IMR-90 (cell line): ENCODE measurements around the gene TRAPPC3L. TPM values are rescaled to one million over a fixed set of nuclear protein-coding genes. Genes with fewer than 3 reads are reported as not detected.

Experiments
- ATAC-seq: fragments of 200-7000 bp; cut with Tn5 transposase; 2 replicates; pipeline ENCODE4 v1.9.1; 2020; ENCODE audit warnings: low read depth, mild to moderate bottlenecking, moderate library complexity
- BruUV-seq: library from RNA; stranded (reverse); fragments of 400-500 nt; replicated peaks from 2 replicates; lab custom pipeline; 2021; lab: Mats Ljungman, UMichigan
- CTCF ChIA-PET: fragments of 300-600 bp; formaldehyde crosslinking; extraction: SDS; loops from one replicate; lab custom pipeline; 2021; ENCODE audit warnings: antibody characterized with exemption; lab: Yijun Ruan, JAX
- POLR2A ChIA-PET: fragments of 300-600 bp; sonication (Branson Sonifier 250); formaldehyde crosslinking; loops from one replicate; lab custom pipeline; 2022; ENCODE audit warnings: antibody characterized with exemption; ENCODE audit not compliant: unreplicated experiment; lab: Charles Lee
- DNase-seq: peaks from one replicate; pipeline ENCODE4 v3.0.0; 2013
- H2AFZ ChIP-seq: replicated peaks from 2 replicates; pipeline ENCODE3; 2013; ENCODE audit warnings: low read length, mild to moderate bottlenecking; ENCODE audit not compliant: poor library complexity
- H2AK5ac ChIP-seq: 2 replicates; pipeline ENCODE4 v1.6.1; 2013; ENCODE audit warnings: low read depth, low read length, inconsistent platforms
- H2AK9ac ChIP-seq: replicated peaks from 2 replicates; pipeline ENCODE3; 2013; ENCODE audit warnings: mild to moderate bottlenecking, low read depth, low read length, moderate library complexity; ENCODE audit not compliant: poor library complexity
- H2BK120ac ChIP-seq: 2 replicates; pipeline ENCODE4 v1.6.1; 2013; ENCODE audit warnings: low read depth, low read length, inconsistent platforms
- H2BK15ac ChIP-seq: 3 replicates; pipeline ENCODE4 v1.6.1; 2013; ENCODE audit warnings: low read depth, low read length, inconsistent platforms
- H2BK20ac ChIP-seq: 2 replicates; pipeline ENCODE4 v1.6.1; 2013; ENCODE audit warnings: low read depth, mild to moderate bottlenecking, inconsistent platforms, low read length, moderate library complexity
- H2BK5ac ChIP-seq: 2 replicates; pipeline ENCODE4 v1.6.1; 2013; ENCODE audit warnings: mild to moderate bottlenecking, low read depth, low read length, inconsistent platforms; ENCODE audit not compliant: poor library complexity, severe bottlenecking
- H3K14ac ChIP-seq: replicated peaks from 2 replicates; pipeline ENCODE4 v1.6.1; 2013; ENCODE audit warnings: low read depth, low read length, inconsistent platforms
- H3K18ac ChIP-seq: 2 replicates; pipeline ENCODE4 v1.6.1; 2013; ENCODE audit warnings: low read depth, low read length, control low read depth
- H3K23ac ChIP-seq: 2 replicates; pipeline ENCODE4 v1.6.1; 2013; ENCODE audit warnings: low read depth, low read length, inconsistent platforms
- H3K27ac ChIP-seq: 2 replicates; pipeline ENCODE4 v1.5.1; 2013; ENCODE audit warnings: mild to moderate bottlenecking, control low read depth, low read length; ENCODE audit not compliant: insufficient read depth
- H3K27me3 ChIP-seq: 2 replicates; pipeline ENCODE4 v1.6.1; 2013; ENCODE audit warnings: low read length; ENCODE audit not compliant: control insufficient read depth, insufficient read depth
- H3K36me3 ChIP-seq: 2 replicates; pipeline ENCODE4 v1.6.1; 2013; ENCODE audit warnings: low read length, mixed read lengths; ENCODE audit not compliant: control insufficient read depth, insufficient read depth
- H3K4ac ChIP-seq: 2 replicates; pipeline ENCODE4 v1.6.1; 2013; ENCODE audit warnings: low read depth, low read length, inconsistent platforms
- H3K4me1 ChIP-seq: 2 replicates; pipeline ENCODE4 v1.6.1; 2013; ENCODE audit warnings: low read length, mixed read lengths; ENCODE audit not compliant: control insufficient read depth, insufficient read depth
- H3K4me2 ChIP-seq: 2 replicates; pipeline ENCODE4 v1.6.1; 2013; ENCODE audit warnings: low read depth, mild to moderate bottlenecking, control low read depth, low read length, moderate library complexity
- H3K4me3 ChIP-seq: 2 replicates; pipeline ENCODE4 v1.5.1; 2013; ENCODE audit warnings: low read depth, mild to moderate bottlenecking, control low read depth, low read length, moderate library complexity; ENCODE audit not compliant: insufficient read depth
- H3K56ac ChIP-seq: 2 replicates; pipeline ENCODE4 v1.6.1; 2013; ENCODE audit warnings: low read length, inconsistent platforms; ENCODE audit not compliant: insufficient read depth; ENCODE audit errors: extremely low read depth
- H3K79me1 ChIP-seq, 2 experiments: 2 replicates each; pipeline ENCODE4 v1.6.1; 2013; ENCODE audit warnings: low read length in 2 of 2, inconsistent platforms in 1 of 2, low read depth in 1 of 2
- H3K9ac ChIP-seq: 2 replicates; pipeline ENCODE4 v1.6.1; 2013; ENCODE audit warnings: low read depth, low read length, control low read depth
- H3K9me1 ChIP-seq: 2 replicates; pipeline ENCODE4 v1.6.1; 2013; ENCODE audit warnings: low read length, inconsistent platforms; ENCODE audit not compliant: insufficient read depth
- H3K9me3 ChIP-seq: 2 replicates; pipeline ENCODE4 v1.6.1; 2013; ENCODE audit warnings: low read length; ENCODE audit not compliant: control insufficient read depth, insufficient read depth
- H4K20me1 ChIP-seq: 2 replicates; pipeline ENCODE4 v1.6.1; 2013; ENCODE audit warnings: low read length, inconsistent platforms; ENCODE audit not compliant: insufficient read depth
- H4K5ac ChIP-seq: 2 replicates; pipeline ENCODE4 v1.6.1; 2013; ENCODE audit warnings: mild to moderate bottlenecking, low read depth, low read length, control low read depth
- H4K8ac ChIP-seq, 2 experiments: 2 replicates each; pipeline ENCODE4 v1.6.1; 2013; ENCODE audit warnings: low read depth in 2 of 2, low read length in 2 of 2, control low read depth in 1 of 2, inconsistent platforms in 1 of 2
- H4K91ac ChIP-seq: 2 replicates; pipeline ENCODE4 v1.6.1; 2013; ENCODE audit warnings: low read depth, low read length, inconsistent platforms; ENCODE audit not compliant: insufficient read depth
- BHLHE40 ChIP-seq: fragments of 150-350 bp; IDR thresholded peaks from 2 replicates; pipeline ENCODE4 v1.6.1; 2016; ENCODE audit warnings: mild to moderate bottlenecking, low read depth, low read length
- CHD1 ChIP-seq: IDR thresholded peaks from 2 replicates; pipeline ENCODE4 v1.6.1; 2012; ENCODE audit warnings: low read depth, low read length, improper control_type of control experiment
- CTCF ChIP-seq: conservative IDR thresholded peaks from 2 replicates; pipeline ENCODE4 v1.5.1; 2012; ENCODE audit warnings: mild to moderate bottlenecking, low read depth, low read length, improper control_type of control experiment
- ELK1 ChIP-seq: fragments of 150-350 bp; IDR thresholded peaks from 2 replicates; pipeline ENCODE4 v1.6.1; 2016; ENCODE audit warnings: low read depth, mild to moderate bottlenecking, low read length, moderate library complexity, borderline replicate concordance
- FOS ChIP-seq: fragments of 150-350 bp; IDR thresholded peaks from 2 replicates; pipeline ENCODE4 v1.6.1; 2016; ENCODE audit warnings: low read depth, low read length
- MAFK ChIP-seq: IDR thresholded peaks from 2 replicates; pipeline ENCODE4 v1.6.1; 2012; ENCODE audit warnings: low read depth, low read length, improper control_type of control experiment
- MAZ ChIP-seq: IDR thresholded peaks from 2 replicates; pipeline ENCODE4 v1.6.1; 2012; ENCODE audit warnings: low read depth, mild to moderate bottlenecking, low read length, improper control_type of control experiment, moderate library complexity, borderline replicate concordance
- MXI1 ChIP-seq: IDR thresholded peaks from 2 replicates; pipeline ENCODE4 v1.6.1; 2012; ENCODE audit warnings: low read depth, mild to moderate bottlenecking, low read length, moderate library complexity, borderline replicate concordance
- NFE2L2 ChIP-seq: fragments of 150-350 bp; IDR thresholded peaks from 2 replicates; pipeline ENCODE4 v1.6.1; 2016; ENCODE audit warnings: low read depth, mild to moderate bottlenecking, low read length
- POLR2A ChIP-seq: IDR thresholded peaks from 2 replicates; pipeline ENCODE4 v1.6.1; 2012; ENCODE audit warnings: mild to moderate bottlenecking, low read depth, low read length
- RAD21 ChIP-seq: IDR thresholded peaks from 2 replicates; pipeline ENCODE4 v1.6.1; 2012; ENCODE audit warnings: low read length, improper control_type of control experiment
- RCOR1 ChIP-seq: IDR thresholded peaks from 2 replicates; pipeline ENCODE4 v1.6.1; 2012; ENCODE audit warnings: mild to moderate bottlenecking, low read length, improper control_type of control experiment; ENCODE audit not compliant: insufficient replicate concordance
- RFX5 ChIP-seq: IDR thresholded peaks from 2 replicates; pipeline ENCODE4 v1.8.0; 2012; ENCODE audit warnings: low read depth, mild to moderate bottlenecking, low read length, moderate library complexity
- SMC3 ChIP-seq: fragments of 150-350 bp; IDR thresholded peaks from 2 replicates; pipeline ENCODE4 v1.6.1; 2016; ENCODE audit warnings: low read depth, mild to moderate bottlenecking, antibody characterized with exemption, low read length, moderate library complexity
- USF2 ChIP-seq: fragments of 150-350 bp; IDR thresholded peaks from 2 replicates; pipeline ENCODE4 v1.6.1; 2017; ENCODE audit warnings: mild to moderate bottlenecking, antibody characterized with exemption, low read length, low read depth
- WGBS, 2 experiments: methylation state at CpG; one replicate each; pipeline versions ENCODE4 v1.1.5 to v1.1.7; 2013; ENCODE audit warnings: missing lambda C conversion rate in 2 of 2; ENCODE audit not compliant: insufficient read length in 1 of 2; ENCODE audit errors: extremely low coverage in 2 of 2; 5-methylcytosine and 5-hydroxymethylcytosine counted together
- dilution Hi-C: fragments of 300-500 bp; cut with HindIII; formaldehyde crosslinking; loops from one replicate; pipeline ENCODE4 v1.14.3; 2018; ENCODE audit warnings: low sequenced_read_pairs; ENCODE audit not compliant: unreplicated experiment
- in situ Hi-C: fragments of 300-500 bp; cut with MboI; formaldehyde crosslinking; loops from 3 replicates; pipeline ENCODE4 v1.14.3; 2019; ENCODE audit warnings: low sequenced_read_pairs, inconsistent platforms, mixed read lengths
- intact Hi-C: fragments of 100-400 bp; cut with micrococcal nuclease; formaldehyde crosslinking; loops from 2 replicates; pipeline ENCODE4 v1.10.0; 2022
- polyA plus RNA-seq, 3 experiments: library from polyadenylated mRNA; depleted of rRNA; stranded (reverse); fragments of >200 nt; gene quantifications; 2 replicates each; pipeline ENCODE4 v1.2.3, GENCODE V29; 2012; ENCODE audit warnings: low replicate concordance in 1 of 3
- total RNA-seq: library from RNA; depleted of rRNA; stranded (reverse); fragments of >200 nt; gene quantifications from 2 replicates; pipeline ENCODE4 v1.2.3, GENCODE V29; 2012

Gene TRAPPC3L
- total and polyA plus RNA-seq, 2 of the 4 experiments (the other 2 are of a cell fraction) = 0.03 TPM; not detected in 1

- no peak overlapping the region for H2AK9ac ChIP-seq
- intact Hi-C loops = no loop called here
- peak overlapping the region; percentile 63; the same call in 1 of the 2 replicates for H3K18ac ChIP-seq
- H3K23ac ChIP-seq = peak overlapping the region; percentile 13; the same call in 1 of the 2 replicates
- dilution Hi-C loops = no loop called here
- H3K9me3 ChIP-seq = no peaks in the 10 kb centered on the region
- H2AK5ac ChIP-seq = peak overlapping the region; percentile 17; the same call in 1 of the 2 replicates
- peak overlapping the region; percentile 58 for H3K4ac ChIP-seq
- H4K8ac ChIP-seq = peak overlapping the region in 1 of 2 experiments; percentile 53; a peak in 2 of 4 replicates
- no peak overlapping the region for H3K4me3 ChIP-seq
- in situ Hi-C loops = no loop called here
- H3K9me1 ChIP-seq = peaks cover 12% of the 10 kb centered on the region
- H2BK5ac ChIP-seq = no peak overlapping the region
- H3K4me2 ChIP-seq = peak overlapping the region; percentile 24
- peak overlapping the region; percentile 42; the same call in 1 of the 2 replicates for H2BK120ac ChIP-seq
- no peak overlapping the region for H3K27ac ChIP-seq
- ATAC-seq = no peak
- H3K9ac ChIP-seq = no peak overlapping the region
- peak overlapping the region; percentile 8; the same call in 1 of the 2 replicates for H3K14ac ChIP-seq
- no TSS peak for BruUV-seq
- H2BK15ac ChIP-seq = no peak overlapping the region
- peak overlapping the region; percentile 53 for H4K91ac ChIP-seq
- 20% methylated on average over 1 of the region's 3 CpGs; no CpG with 5 or more reads in 1 of the 2 experiments for WGBS, 2 experiments
- peak; percentile 28 for DNase-seq
- CTCF ChIA-PET = interaction anchor here (0.7 kb wide), 1 partner anchor 32 kb away, joined by 3 read pairs; no protein-coding TSS in a partner anchor
- peaks cover 12% of the 10 kb centered on the region for H3K4me1 ChIP-seq
- H3K36me3 ChIP-seq = no peaks in the 10 kb centered on the region
- no peaks in the 10 kb centered on the region for H3K27me3 ChIP-seq
- no peak overlapping the region for H3K56ac ChIP-seq
- H3K79me1 ChIP-seq = 0 out of 4 replicates have a peak, but pooled peaks cover 0 to 3% of the 10 kb centered on the region in 2 experiments
- no peaks in the 10 kb centered on the region for H4K20me1 ChIP-seq
- peak overlapping the region; percentile 61 for H2BK20ac ChIP-seq
- POLR2A ChIA-PET = no interaction called here
- no peak overlapping the region for H4K5ac ChIP-seq
- no peak overlapping the region for H2AFZ ChIP-seq
- TF ChIP-seq CTCF = no peak
- no peak for TF ChIP-seq RAD21
- TF ChIP-seq USF2 = no peak
- no peak for TF ChIP-seq MAZ
- TF ChIP-seq BHLHE40 = no peak
- TF ChIP-seq MAFK = no peak
- TF ChIP-seq ELK1 = no peak
- TF ChIP-seq MXI1 = no peak
- no peak for TF ChIP-seq CHD1
- TF ChIP-seq RFX5 = no peak
- TF ChIP-seq POLR2A = no peak
- TF ChIP-seq FOS = no peak
- no peak for TF ChIP-seq RCOR1
- TF ChIP-seq SMC3 = no peak
- no peak for TF ChIP-seq NFE2L2
These were observed 16.7 kb downstream of the TRAPPC3L start for GRCh38 chr6:116528780-116529179.
